HG03460 (cell line): ENCODE data around the gene SELENOO.

ENCODE experiments used
- ATAC-seq: cut with Tn5 transposase; IDR thresholded peaks from one replicate; pipeline ENCODE4 v1.9.1; 2021; ENCODE audit not compliant: unreplicated experiment

The SELENOO gene

GRCh38 chr22:50184004-50184901 lies 16.6 kb upstream of the SELENOO start:
- ATAC-seq: no peak

DNA sequence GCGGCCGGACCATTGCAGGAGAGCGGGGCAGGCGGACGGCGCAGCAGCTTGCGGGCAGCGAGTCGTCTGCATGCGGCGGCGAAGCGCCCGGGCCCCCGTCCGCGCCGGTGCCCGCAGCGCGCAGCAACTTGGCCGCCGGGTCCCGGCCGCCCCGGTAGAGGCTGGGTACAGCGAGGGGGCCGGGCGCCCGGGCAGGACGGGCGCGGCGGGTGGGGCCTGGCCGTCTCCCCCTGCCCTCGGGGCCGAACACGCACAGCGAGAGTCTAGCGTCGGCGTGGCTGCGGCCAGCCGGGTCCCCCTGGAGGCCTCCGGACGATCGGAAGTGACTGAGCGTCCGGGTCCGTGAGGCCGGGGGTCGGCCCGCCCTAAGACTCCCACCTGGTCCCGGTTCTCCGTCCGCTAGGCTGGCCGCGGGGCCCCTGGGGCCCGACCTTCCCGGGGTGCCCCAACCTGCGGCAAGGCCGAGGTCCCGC lies 15.9 kb upstream of the SELENOO start:
- no peak for ATAC-seq

- no peak for ATAC-seq
These were observed 15.3 kb upstream of the SELENOO start, which contains the start of gene TRABD for GRCh38 chr22:50185375-50186087. Gene TRABD, plus strand, starts transcription at chr22:50185913. Its CDS starts 7,148 bp downstream, at chr22:50193061.

- no peak for ATAC-seq
These were observed 14.6 kb upstream of the SELENOO start for GRCh38 chr22:50186181-50186714.

- no peak for ATAC-seq
These were observed 13.9 kb upstream of the SELENOO start for GRCh38 chr22:50186761-50187523.

- ATAC-seq: no peak
These were observed 12.5 kb upstream of the SELENOO start for GRCh38 chr22:50188356-50188755.

- no peak for ATAC-seq
These were observed 11.5 kb upstream of the SELENOO start for GRCh38 chr22:50189184-50189848.

DNA sequence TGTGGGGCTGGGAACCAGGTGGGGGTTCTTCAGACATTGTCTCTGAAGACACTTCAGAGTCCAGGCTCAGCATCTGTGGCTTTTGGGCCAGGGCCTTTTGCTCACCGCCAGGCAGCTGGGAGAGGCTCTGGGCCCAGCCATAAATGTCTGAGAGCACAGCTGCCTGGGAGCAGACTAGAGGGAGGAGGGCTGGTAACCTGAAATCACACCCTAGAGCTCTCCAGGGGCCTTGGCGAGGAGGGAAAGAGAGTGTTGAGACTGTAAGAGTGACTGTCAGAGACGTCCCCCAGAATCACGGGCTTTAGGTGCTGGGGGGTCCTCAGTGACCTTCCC lies 11.0 kb upstream of the SELENOO start:
- ATAC-seq: no peak

DNA sequence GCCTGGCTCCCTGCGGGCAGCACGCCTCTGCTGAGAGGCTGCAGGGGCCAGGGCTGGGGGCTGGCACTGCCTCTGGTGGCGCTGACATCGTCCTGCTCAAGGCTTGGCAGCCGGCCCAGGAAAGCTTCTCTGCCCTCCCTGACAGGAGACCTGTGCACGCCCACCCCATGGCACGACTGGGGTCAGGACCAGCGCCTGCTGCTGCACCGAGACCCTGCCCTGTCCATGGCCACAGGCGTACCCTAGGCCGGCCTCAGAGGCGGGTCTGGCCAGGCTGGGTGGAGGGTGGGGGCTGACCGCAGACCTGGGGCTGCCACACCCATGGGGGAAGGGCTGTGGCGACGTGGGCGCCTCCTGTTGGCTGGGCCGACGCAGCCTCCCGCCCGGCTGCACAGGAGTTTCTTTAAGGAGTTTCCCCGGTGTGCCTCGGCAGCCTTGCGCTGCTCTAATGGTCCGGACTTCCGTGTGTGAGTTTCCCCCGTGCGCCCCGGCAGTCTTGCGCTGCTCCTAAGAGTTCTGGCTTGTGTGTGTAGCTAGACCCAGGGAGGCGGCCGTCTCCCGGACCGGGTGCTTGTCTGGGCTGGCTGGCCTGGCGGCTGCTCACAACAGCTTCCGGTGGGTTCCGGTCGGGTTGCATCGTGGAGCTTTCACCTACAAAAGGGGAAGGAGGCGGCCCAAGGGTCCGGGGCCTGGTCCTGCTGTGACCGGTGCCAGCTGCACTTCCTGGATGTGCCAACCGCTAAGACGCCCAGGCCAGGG lies 10.4 kb upstream of the SELENOO start:
- peak; percentile 34 for ATAC-seq

GRCh38 chr22:50190941-50191741 lies 9.7 kb upstream of the SELENOO start:
- ATAC-seq: peak; percentile 29

DNA sequence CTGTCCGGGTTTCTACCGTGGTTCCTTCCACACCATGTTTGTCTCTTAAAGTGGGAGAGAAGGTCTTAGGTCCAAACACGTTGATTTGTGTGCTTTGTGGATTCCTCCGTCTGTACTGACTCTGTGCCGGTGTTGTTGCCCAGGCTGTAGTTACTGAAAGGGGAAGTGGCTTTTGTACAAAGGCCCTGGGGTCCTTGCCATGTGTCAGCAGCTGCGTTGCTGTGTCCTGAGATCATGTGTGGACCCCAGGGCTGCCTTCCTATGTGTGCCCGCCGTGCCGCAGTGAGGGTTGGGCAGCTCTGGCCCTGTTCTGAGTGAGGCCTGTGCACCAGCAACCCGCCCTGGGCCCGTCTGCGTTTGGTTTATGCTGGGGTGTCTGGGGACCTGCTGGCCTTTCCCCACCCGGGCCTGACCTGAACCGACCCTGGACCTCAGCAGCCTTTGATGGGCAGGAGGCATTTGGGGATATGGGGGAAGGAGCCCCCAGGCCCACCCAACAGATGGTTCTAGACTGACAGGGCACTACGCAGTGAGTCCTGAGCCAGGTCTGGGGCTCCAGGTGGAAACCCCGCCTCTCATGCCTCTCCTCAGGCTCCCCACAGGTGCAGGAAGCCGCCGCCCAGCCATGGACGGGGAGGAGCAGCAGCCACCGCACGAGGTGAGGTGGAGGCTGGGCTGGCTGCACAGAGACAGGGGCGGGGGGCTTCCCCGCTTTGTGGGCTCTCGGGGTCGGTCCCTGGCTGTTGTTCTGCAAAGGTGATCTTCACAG lies 8.2 kb upstream of the SELENOO start:
- ATAC-seq: no peak

GRCh38 chr22:50193621-50194020 lies 7.2 kb upstream of the SELENOO start:
- ATAC-seq: no peak

DNA sequence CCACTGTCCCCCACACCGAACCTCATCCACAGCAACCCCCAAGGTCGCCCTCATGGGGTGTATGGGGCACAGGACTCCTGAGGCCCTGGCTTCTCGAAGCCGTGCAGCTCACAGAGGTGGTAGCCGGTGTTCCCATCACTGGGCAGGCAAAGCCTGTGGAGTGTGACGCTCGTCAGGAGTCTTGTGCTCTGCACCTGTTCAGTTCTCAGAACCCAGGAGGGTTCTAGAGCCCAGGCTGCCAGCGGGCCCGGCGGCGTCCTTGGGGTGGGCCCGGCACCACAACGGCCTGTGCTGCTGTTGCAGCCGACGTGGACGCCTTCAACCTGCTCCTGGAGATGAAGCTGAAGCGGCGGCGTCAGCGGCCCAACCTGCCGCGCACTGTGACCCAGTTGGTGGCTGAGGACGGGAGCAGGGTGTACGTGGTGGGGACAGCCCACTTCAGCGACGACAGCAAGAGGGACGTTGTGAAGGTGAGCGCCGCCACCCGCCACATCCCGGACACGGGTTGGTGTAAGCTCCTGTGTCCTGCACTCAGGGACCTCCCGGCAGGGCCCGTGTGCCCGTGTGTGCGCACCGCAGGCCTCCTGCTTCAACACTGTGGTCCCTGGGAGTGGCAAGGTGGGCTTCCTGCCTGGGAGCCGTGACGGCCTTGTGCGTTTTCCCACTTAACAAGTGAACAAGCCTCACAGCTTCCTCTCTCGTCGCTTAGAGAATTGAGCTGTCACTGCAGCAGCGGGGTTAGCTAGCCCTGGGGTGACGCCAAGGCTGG lies 6.6 kb upstream of the SELENOO start:
- no peak for ATAC-seq

GRCh38 chr22:50196256-50196655 lies 4.6 kb upstream of the SELENOO start:
- ATAC-seq: no peak

- ATAC-seq: no peak
These were observed 3.6 kb upstream of the SELENOO start for GRCh38 chr22:50197000-50197800.

- ATAC-seq: no peak
These were observed 2.8 kb upstream of the SELENOO start for GRCh38 chr22:50197856-50198623.
